Sigmoid colon (tissue), 7 donors: ENCODE data around the gene GOT1. TPM values are rescaled to one million over a fixed set of nuclear protein-coding genes. Genes with fewer than 3 reads are reported as not detected.

Experiments
- DNase-seq: peaks from one replicate; pipeline ENCODE4 v3.0.0-alpha.2; 2019
- H3K27ac ChIP-seq, 4 donors: fragments of 200-600 bp; sonication (generic); one replicate each; pipeline ENCODE4 v1.5.1; 2016 to 2019; ENCODE audit warnings: mild to moderate bottlenecking in 1 of 4
- H3K27me3 ChIP-seq, 3 donors: fragments of 200-600 bp; sonication (generic); one replicate each; pipeline ENCODE4 v1.5.1; 2019; ENCODE audit warnings: mild to moderate bottlenecking in 1 of 3
- H3K36me3 ChIP-seq, 4 donors: fragments of 200-600 bp; sonication (generic); one replicate each; pipeline ENCODE4 v1.5.1; 2016 to 2019
- H3K4me1 ChIP-seq, 4 donors: fragments of 200-600 bp; sonication (generic); one replicate each; pipeline ENCODE4 v1.5.1; 2017 to 2019
- H3K4me3 ChIP-seq, 4 donors: fragments of 200-600 bp; sonication (generic); one replicate each; pipeline ENCODE4 v1.5.1; 2017 to 2019; ENCODE audit warnings: mild to moderate bottlenecking in 2 of 4, moderate library complexity in 1 of 4
- H3K9me3 ChIP-seq, 4 donors: fragments of 200-600 bp in 3 of 4; sonication (generic) in 3 of 4; one replicate each; pipeline versions ENCODE4 v1.5.1 to v1.6.1; 2013 to 2019
- CTCF ChIP-seq, 4 experiments: fragments of 450-650 bp in 3 of 4; fragments of 200-600 bp in 1 of 4; IDR thresholded peaks; one replicate each; pipeline ENCODE4 v1.5.1; 2016 to 2019; ENCODE audit warnings: antibody characterized with exemption in 4 of 4, mild to moderate bottlenecking in 3 of 4, moderate library complexity in 2 of 4
- EP300 ChIP-seq, 4 donors: sonication (generic); formaldehyde crosslinking; IDR thresholded peaks; one replicate each; pipeline ENCODE4 v1.6.1; 2017; ENCODE audit warnings: antibody characterized with exemption in 4 of 4
- POLR2A ChIP-seq, 2 donors: fragments of 450-650 bp; IDR thresholded peaks; one replicate each; pipeline ENCODE4 v1.6.1; 2016; ENCODE audit warnings: antibody characterized with exemption in 2 of 2, mild to moderate bottlenecking in 2 of 2, moderate library complexity in 2 of 2
- POLR2AphosphoS5 ChIP-seq, 4 donors: sonication (generic); formaldehyde crosslinking; IDR thresholded peaks; one replicate each; pipeline ENCODE4 v1.6.1; 2017; ENCODE audit warnings: antibody characterized with exemption in 4 of 4
- WGBS, 2 donors: extraction: QIAGEN DNeasy Blood & Tissue Kit; methylation state at CpG; one replicate each; pipeline ENCODE4 v1.1.7; 2013; 5-methylcytosine and 5-hydroxymethylcytosine counted together
- intact Hi-C: fragments of 100-400 bp; cut with DNase I; formaldehyde crosslinking; loops from one replicate; pipeline ENCODE4 v1.15.1; 2023
- polyA plus RNA-seq, 3 donors: library from polyadenylated mRNA; stranded (reverse); fragments of 200-250 nt; gene quantifications; one replicate each; pipeline ENCODE4 v1.2.3, GENCODE V29; 2013
- total RNA-seq, 4 donors: library from RNA; depleted of rRNA; stranded (reverse); fragments of >200 nt; gene quantifications; one replicate each; pipeline ENCODE4 v1.1.0, GENCODE V29; 2016
- donor health status: healthy with polysubstance abuse.
- donor health status: Bipolar disorder and iron deficiency.
- donor health status: healthy.

GOT1 gene
- total and polyA plus RNA-seq, 7 donors, result 13.4 to 73.5 (median 29.6) TPM

GRCh38 chr10:99451981-99452380 is 21.6 kb upstream of the GOT1 start:
- Histone ChIP-seq H3K27ac (no peak overlapping the region), H3K36me3 (no peaks in the 10 kb centered on the region), H3K4me3 (no peak overlapping the region), H3K4me1 (peaks cover 0 to 16% (median 4%) of the 10 kb centered on the region in 4 donors), H3K9me3 (no peaks in the 10 kb centered on the region), H3K27me3 (no peaks in the 10 kb centered on the region)
- TF ChIP-seq EP300 (IDR thresholded peaks at IDR 0.05), result no peak
- TF ChIP-seq POLR2A (IDR thresholded peaks at IDR 0.05), result no peak
- no peak for TF ChIP-seq CTCF (IDR thresholded peaks at IDR 0.05)
- no peak for TF ChIP-seq POLR2AphosphoS5 (IDR thresholded peaks at IDR 0.05)
- DNase-seq, result no peak
- whole genome bisulfite sequencing, 2 donors, result 33 to 65% methylated on average over 1 of the region's 1 CpG
- intact Hi-C loops, result no loop called here

GRCh38 chr10:99451499-99451788 is 21.0 kb upstream of the GOT1 start:
- no peak for TF ChIP-seq CTCF (IDR thresholded peaks at IDR 0.05)
- no peak for TF ChIP-seq EP300 (IDR thresholded peaks at IDR 0.05)
- no peak for TF ChIP-seq POLR2AphosphoS5 (IDR thresholded peaks at IDR 0.05)
- TF ChIP-seq POLR2A (IDR thresholded peaks at IDR 0.05), result no peak
- 31 to 53% methylated on average over 5 of the region's 5 CpGs for WGBS, 2 donors
- DNase-seq, result no peak
- Histone ChIP-seq H3K36me3 (no peaks in the 10 kb centered on the region), H3K27ac (peak overlapping the region in 1 of 4 donors; percentile 48), H3K4me3 (no peak overlapping the region), H3K4me1 (peaks cover 0 to 20% (median 4%) of the 10 kb centered on the region in 4 donors), H3K9me3 (no peaks in the 10 kb centered on the region), H3K27me3 (no peaks in the 10 kb centered on the region)
- intact Hi-C loops, result no loop called here

GRCh38 chr10:99450624-99451498 is 20.4 kb upstream of the GOT1 start:
- no peaks in the 10 kb centered on the region for H3K9me3 ChIP-seq
- H3K4me3 ChIP-seq, result peak overlapping the region in 1 of 4 donors; percentile 5
- no peaks in the 10 kb centered on the region for H3K27me3 ChIP-seq
- intact Hi-C loops, result no loop called here
- peak overlapping the region in 3 of 4 donors; percentile 30 to 48 (median 48) for H3K27ac ChIP-seq
- no peaks in the 10 kb centered on the region for H3K36me3 ChIP-seq
- 29 to 51% methylated on average over 6 of the region's 6 CpGs for WGBS, 2 donors
- DNase-seq, result no peak
- TF ChIP-seq POLR2A (IDR thresholded peaks at IDR 0.05), result no peak
- no peak for TF ChIP-seq CTCF (IDR thresholded peaks at IDR 0.05)
- TF ChIP-seq EP300 (IDR thresholded peaks at IDR 0.05), result no peak
- no peak for TF ChIP-seq POLR2AphosphoS5 (IDR thresholded peaks at IDR 0.05)
- peaks cover 0 to 20% (median 4%) of the 10 kb centered on the region in 4 donors for H3K4me1 ChIP-seq

- TF ChIP-seq EP300 (IDR thresholded peaks at IDR 0.05), result no peak
- TF ChIP-seq CTCF (IDR thresholded peaks at IDR 0.05), result no peak
- no peak for TF ChIP-seq POLR2A (IDR thresholded peaks at IDR 0.05)
- no peak for TF ChIP-seq POLR2AphosphoS5 (IDR thresholded peaks at IDR 0.05)
- 62 to 65% methylated on average over 5 of the region's 5 CpGs for WGBS, 2 donors
- peak overlapping the region in 3 of 4 donors; percentile 30 to 48 (median 48) for H3K27ac ChIP-seq
- no peak for DNase-seq
- H3K36me3 ChIP-seq, result no peaks in the 10 kb centered on the region
- intact Hi-C loops, result no loop called here
- no peaks in the 10 kb centered on the region for H3K9me3 ChIP-seq
- H3K27me3 ChIP-seq, result no peaks in the 10 kb centered on the region
- no peak overlapping the region for H3K4me3 ChIP-seq
- H3K4me1 ChIP-seq, result peaks cover 0 to 20% (median 4%) of the 10 kb centered on the region in 4 donors
These were observed 19.7 kb upstream of the GOT1 start for GRCh38 chr10:99450156-99450555.
